ENCODE measurements around the gene GPR152. TPM values are rescaled to one million over a fixed set of nuclear protein-coding genes. Genes with fewer than 3 reads are reported as not detected.

The GPR152 gene
- total RNA-seq, 4 donors from 2014 or later: not detected

GRCh38 chr11:67442504-67443404, 9.8 kb downstream of the GPR152 start:
- Histone ChIP-seq H3K27me3 (no peaks in the 10 kb centered on the region), H3K4me1 (peaks cover 10 to 37% of the 10 kb centered on the region in 2 donors), H3K27ac (peak overlapping the region; percentile 95 to 97 (median 96)), H3K9me3 (no peaks in the 10 kb centered on the region), H3K36me3 (peaks cover 4 to 11% of the 10 kb centered on the region in 2 donors), H3K4me3 (replicated peaks in 1 of 3) (peak overlapping the region; percentile 32 to 97 (median 87))
- intact Hi-C loops (cut with DNase I): no loop called here
- TF ChIP-seq POLR2A (IDR thresholded peaks at IDR 0.05) (no peak), CTCF (IDR thresholded peaks at IDR 0.05) (no peak)
- DNase-seq: no peak
- 38% methylated on average over 24 to 29 of the region's 45 CpGs for WGBS, 2 donors

DNA sequence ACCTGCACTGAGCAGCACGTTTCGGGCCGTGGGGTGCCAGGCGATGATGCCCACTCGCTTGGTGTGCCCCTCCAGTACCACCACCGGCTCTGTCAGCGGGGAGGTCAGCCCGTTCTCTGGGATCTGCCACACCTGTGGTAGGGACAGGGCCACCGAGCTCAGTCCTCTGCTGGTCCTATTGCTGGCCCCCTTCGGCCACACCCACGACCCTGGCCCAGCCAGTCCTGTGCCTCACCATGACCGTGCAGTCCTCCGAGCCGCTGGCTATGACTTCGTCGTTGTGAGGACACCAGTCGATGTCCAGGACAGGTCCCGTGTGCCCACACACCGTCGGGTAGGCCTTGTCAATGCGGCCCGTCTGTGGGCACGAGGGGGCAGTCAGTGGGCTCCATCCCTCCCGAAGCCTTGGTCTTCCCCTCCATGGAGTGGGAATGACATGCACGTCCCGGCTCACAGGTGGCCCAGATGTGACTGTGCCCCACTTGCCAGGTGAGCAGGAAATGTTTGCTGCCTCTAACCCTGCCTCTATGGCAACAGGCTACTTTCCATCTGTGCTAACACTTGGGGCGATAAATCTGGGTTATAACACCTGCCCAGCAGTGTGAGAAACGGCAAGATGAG, 10.7 kb downstream of the GPR152 start:
- Histone ChIP-seq H3K27ac (no peak overlapping the region), H3K36me3 (peaks cover 4 to 11% of the 10 kb centered on the region in 2 donors), H3K9me3 (no peaks in the 10 kb centered on the region), H3K4me1 (peaks cover 10 to 37% of the 10 kb centered on the region in 2 donors), H3K4me3 (replicated peaks in 1 of 3) (no peak overlapping the region), H3K27me3 (no peaks in the 10 kb centered on the region)
- 89 to 97% methylated on average over 12 to 13 of the region's 28 CpGs for WGBS, 2 donors
- intact Hi-C loops (cut with DNase I): no loop called here
- DNase-seq: no peak
- TF ChIP-seq CTCF (IDR thresholded peaks at IDR 0.05): no peak
- no peak for TF ChIP-seq POLR2A (IDR thresholded peaks at IDR 0.05)

DNA sequence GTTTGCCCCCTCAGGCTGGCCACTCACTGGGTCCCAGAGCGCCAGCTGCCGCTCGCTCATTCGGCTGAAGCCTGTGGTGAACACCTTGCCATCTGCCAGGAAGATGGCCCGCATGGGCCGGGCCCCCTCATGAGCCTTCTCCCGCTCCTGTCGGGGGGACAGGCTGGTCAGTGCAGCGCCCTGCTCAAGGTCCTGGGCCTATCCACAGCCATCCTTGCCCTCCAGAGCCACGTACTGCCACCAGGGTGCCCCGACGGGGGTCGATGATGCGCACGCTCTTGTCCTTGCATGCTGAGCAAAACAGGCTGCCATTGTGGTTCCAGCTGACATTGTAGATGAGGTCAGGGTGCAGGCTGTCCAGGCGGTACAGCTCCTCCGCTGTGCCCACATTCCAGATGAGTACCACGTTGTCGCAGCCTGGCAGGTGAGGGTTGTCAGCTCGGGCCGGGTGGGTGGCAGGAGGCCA, 11.4 kb downstream of the GPR152 start:
- 90 to 92% methylated on average over 19 to 20 of the region's 21 CpGs for WGBS, 2 donors
- TF ChIP-seq CTCF (IDR thresholded peaks at IDR 0.05) (no peak), POLR2A (IDR thresholded peaks at IDR 0.05) (no peak)
- H3K27ac ChIP-seq: no peak overlapping the region
- no peaks in the 10 kb centered on the region for H3K9me3 ChIP-seq
- H3K27me3 ChIP-seq: no peaks in the 10 kb centered on the region
- H3K4me1 ChIP-seq: peaks cover 10 to 37% of the 10 kb centered on the region in 2 donors
- peaks cover 7 to 11% of the 10 kb centered on the region in 2 donors for H3K36me3 ChIP-seq
- H3K4me3 ChIP-seq (replicated peaks in 1 of 3): no peak overlapping the region
- no peak for DNase-seq
- intact Hi-C loops (cut with DNase I): no loop called here

DNA sequence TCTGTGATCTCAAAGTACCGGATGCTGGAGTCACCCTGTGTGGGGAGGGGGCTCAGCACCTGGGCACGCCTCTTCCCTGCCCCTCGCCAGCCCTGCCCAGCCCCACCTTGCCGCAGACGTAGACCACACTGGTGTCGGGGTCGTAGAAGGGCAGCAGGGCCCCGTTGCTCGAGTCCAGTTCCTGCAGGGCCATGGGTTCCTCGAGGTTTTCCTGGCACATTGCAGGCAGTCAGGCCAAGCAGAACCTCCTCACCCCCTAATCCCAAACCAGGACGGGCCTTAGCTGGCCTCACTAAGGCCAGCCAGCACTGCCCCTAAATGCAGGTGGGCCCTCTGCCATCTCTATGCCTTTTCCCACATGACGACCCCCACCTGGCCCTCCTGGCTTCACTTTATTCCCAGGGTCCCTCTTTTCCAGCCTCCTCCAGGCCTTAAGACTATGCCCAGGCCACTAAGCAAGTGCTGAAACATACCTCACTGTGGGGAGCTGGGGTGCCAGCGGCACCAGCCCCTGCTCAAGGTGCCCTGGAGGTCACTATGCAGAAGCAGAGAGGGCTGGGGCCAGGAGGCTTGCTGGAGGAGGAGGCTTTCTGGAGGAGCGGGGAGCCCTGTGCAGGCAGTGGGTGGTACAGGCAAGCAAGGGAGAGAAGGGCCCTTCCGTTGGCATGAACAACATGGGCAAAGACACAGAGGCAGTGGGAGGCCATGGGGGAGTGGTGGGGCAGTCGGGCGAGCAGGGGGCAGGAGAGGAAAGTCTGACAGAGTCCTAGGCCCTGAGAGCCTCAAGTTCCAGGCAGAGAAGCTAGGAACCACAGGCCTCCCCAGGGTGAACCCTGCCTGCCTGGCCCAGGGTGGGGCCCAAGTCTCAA, 12.1 kb downstream of the GPR152 start:
- H3K36me3 ChIP-seq: peaks cover 11 to 12% of the 10 kb centered on the region in 2 donors
- H3K4me1 ChIP-seq: peaks cover 10 to 37% of the 10 kb centered on the region in 2 donors
- DNase-seq: no peak
- WGBS, 2 donors: 79 to 85% methylated on average over 9 to 16 of the region's 17 CpGs
- peak overlapping the region in 1 of 3 donors; percentile 24 for H3K27ac ChIP-seq
- H3K9me3 ChIP-seq: no peaks in the 10 kb centered on the region
- no peak overlapping the region for H3K4me3 ChIP-seq (replicated peaks in 1 of 3)
- H3K27me3 ChIP-seq: no peaks in the 10 kb centered on the region
- TF ChIP-seq CTCF (IDR thresholded peaks at IDR 0.05) (no peak), POLR2A (IDR thresholded peaks at IDR 0.05) (no peak)
- intact Hi-C loops (cut with DNase I): no loop called here
